ENCODE measurements around the gene HDAC4.

GRCh38 chr2:239444626-239445577 lies 44.1 kb upstream of the HDAC4 start:
- TF ChIP-seq, protein P1, sequence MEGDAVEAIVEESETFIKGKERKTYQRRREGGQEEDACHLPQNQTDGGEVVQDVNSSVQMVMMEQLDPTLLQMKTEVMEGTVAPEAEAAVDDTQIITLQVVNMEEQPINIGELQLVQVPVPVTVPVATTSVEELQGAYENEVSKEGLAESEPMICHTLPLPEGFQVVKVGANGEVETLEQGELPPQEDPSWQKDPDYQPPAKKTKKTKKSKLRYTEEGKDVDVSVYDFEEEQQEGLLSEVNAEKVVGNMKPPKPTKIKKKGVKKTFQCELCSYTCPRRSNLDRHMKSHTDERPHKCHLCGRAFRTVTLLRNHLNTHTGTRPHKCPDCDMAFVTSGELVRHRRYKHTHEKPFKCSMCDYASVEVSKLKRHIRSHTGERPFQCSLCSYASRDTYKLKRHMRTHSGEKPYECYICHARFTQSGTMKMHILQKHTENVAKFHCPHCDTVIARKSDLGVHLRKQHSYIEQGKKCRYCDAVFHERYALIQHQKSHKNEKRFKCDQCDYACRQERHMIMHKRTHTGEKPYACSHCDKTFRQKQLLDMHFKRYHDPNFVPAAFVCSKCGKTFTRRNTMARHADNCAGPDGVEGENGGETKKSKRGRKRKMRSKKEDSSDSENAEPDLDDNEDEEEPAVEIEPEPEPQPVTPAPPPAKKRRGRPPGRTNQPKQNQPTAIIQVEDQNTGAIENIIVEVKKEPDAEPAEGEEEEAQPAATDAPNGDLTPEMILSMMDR (IDR thresholded peaks at IDR 0.05; ENCODE audit: insufficient read depth, low read length), result no peak
- TF ChIP-seq POLR2AphosphoS5 (IDR thresholded peaks at IDR 0.05; ENCODE audit: low read depth) (0 out of 2 replicates have a peak, but pooled peaks have one; percentile 17), REST (IDR thresholded peaks at IDR 0.05; ENCODE audit: insufficient replicate concordance, low read depth) (no peak), GABPA (IDR thresholded peaks at IDR 0.05; ENCODE audit: low read depth) (no peak), SPI1 (IDR thresholded peaks at IDR 0.05; ENCODE audit: borderline replicate concordance, low read depth) (no peak)

All from HL-60 (cell line).